Tongue (tissue), 2 donors: ENCODE results near the gene ASS1. TPM values are rescaled to one million over a fixed set of nuclear protein-coding genes. Genes with fewer than 3 reads are reported as not detected.
"Not testable (repeated sequence)": the region's sequence is repeated elsewhere in the genome, so short reads cannot be mapped to it uniquely, and the experiment has no call there.

Experiments used
- DNase-seq: peaks from one replicate; pipeline ENCODE4 v3.0.0-alpha.2; 2015
- total RNA-seq: library from RNA; depleted of rRNA; stranded (reverse); fragments of >200 nt; gene quantifications from one replicate; pipeline ENCODE4 v1.2.3, GENCODE V29; 2014

Gene ASS1
- total RNA-seq, 1 donor from 2014 or later: 74.5 TPM

DNA sequence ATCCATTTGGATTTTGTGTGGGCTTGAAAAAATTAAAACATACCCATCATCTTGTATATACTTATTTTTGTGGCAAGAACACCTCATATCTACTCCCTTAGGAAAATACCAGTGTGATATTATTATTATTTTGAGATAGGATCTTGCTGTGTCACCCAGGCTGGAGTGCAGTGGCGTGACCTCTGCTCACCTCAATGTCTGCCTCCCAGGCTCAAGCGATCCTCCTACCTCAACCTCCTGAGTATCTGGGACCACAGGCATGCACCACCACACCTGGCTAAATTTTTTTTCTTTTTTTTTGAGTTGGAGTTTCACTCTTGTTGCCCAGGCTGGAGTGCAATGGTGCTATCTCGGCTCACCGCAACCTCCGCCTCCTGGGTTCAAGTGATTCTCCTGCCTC is 10.1 kb upstream of the ASS1 start:
- DNase-seq: not testable (repeated sequence)

GRCh38 chr9:130437011-130437789 is 7.6 kb upstream of the ASS1 start:
- no peak for DNase-seq

- DNase-seq: no peak
Measured at GRCh38 chr9:130438382-130438981, 6.3 kb upstream of the ASS1 start.

GRCh38 chr9:130441031-130441430 is 3.7 kb upstream of the ASS1 start:
- no peak for DNase-seq

GRCh38 chr9:130442746-130443455 is 1.9 kb upstream of the ASS1 start:
- no peak for DNase-seq

- DNase-seq: no peak
Measured at GRCh38 chr9:130443456-130443801, 1.3 kb upstream of the ASS1 start.

DNA sequence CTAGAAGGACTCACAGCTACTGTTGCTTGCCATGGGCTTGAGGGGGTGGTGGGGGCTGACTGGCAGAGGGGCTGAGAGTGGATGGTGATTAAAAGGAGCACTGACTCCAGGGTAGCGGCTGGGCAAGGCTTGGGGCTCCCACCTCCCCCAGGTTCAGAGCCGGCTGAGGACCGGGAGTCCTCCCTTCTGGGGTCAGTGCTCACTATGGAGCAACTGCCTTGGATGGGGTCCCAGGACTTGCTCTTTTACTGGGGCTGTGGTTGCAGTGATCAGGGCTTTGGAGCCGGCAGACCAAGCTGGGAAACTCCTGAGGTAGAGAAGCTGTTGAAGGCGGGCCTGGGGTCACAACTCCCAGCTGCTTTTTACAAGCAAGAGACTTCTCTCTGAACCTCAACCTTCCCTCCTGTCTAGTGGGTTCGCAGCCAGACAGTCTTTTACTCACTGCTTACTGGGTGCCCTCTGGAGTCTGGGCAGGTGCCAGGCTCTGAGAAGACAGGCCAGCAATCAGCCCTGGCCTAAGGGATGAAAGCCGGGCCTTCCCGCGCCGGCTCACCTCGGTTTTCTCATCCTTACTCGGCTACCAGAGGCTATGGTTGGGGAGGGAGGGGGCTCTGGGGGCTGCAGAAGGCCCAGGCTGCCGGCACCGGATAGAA is 795 bp upstream of the ASS1 start:
- DNase-seq: no peak

DNA sequence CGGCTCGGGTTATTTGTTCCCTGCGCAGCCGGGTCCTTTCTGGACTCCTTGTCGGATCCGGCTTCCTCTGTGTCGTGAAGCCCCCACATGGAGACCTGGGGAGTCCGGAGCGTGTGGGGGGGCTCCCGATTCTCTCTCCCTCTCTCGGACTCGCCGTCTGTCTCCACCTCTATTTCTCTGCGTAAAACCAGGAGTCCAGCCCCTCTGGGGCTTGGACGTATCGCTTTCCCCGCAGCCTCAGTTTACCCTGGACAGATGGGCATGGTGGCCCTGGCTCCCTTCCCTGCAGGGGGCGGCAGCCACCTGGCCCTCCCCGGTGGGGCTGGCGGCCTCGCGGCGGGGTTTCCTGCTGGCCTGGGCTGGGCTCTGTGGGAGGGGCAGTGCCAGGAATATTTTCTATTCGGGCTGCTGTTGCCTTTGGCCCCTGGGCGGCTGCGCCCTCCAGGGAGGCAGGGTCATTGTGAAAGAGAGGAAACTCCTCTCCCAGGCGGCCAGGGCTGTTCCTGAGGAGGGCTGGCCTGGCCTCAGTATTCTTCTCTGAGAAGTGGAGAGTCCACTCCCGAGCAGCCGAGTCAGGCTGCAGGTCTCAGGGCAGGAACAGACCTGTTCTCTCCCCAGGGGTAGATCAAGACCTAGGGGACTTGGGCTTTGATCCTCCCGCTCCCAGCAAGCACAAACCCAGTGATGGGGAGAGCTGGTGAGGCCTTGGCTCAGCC is 665 bp downstream of the ASS1 start:
- no peak for DNase-seq

GRCh38 chr9:130446101-130446861 is 1.5 kb downstream of the ASS1 start:
- DNase-seq: peak; percentile 84

DNA sequence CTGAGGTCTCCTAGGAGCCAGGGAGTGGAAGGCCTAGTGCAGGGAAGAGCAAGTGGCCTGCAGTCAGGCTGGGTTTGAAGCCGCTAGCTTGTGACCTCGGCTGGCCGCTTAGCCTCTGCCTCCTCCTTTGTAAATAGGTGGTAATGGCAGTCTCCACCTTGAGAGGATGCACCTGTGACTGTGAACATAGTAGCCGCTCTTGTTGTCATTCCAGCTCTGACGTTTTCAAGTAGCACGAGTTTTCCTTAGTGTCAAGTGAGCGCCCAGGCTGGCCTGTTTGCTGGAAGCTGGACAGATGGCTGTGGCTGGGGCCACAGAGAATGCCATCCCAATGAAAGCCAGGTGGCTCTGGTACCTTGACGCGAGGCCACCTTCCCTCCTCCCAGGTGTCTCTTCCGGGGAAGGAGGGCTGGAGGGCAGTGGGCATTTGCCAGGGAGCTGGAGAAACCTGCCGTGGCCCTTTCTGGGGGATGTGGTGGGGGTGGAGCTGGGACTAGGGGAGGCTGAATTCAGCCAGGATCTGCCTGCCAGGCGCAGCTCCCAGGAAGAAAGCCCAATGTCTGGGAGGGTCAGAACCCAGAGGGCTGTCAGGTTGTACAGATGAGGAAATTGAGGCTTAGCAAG is 2.5 kb downstream of the ASS1 start:
- no peak for DNase-seq

- DNase-seq: no peak
Measured at GRCh38 chr9:130448035-130448624, 3.4 kb downstream of the ASS1 start.

- DNase-seq: no peak
Measured at GRCh38 chr9:130448771-130449603, 4.2 kb downstream of the ASS1 start.

DNA sequence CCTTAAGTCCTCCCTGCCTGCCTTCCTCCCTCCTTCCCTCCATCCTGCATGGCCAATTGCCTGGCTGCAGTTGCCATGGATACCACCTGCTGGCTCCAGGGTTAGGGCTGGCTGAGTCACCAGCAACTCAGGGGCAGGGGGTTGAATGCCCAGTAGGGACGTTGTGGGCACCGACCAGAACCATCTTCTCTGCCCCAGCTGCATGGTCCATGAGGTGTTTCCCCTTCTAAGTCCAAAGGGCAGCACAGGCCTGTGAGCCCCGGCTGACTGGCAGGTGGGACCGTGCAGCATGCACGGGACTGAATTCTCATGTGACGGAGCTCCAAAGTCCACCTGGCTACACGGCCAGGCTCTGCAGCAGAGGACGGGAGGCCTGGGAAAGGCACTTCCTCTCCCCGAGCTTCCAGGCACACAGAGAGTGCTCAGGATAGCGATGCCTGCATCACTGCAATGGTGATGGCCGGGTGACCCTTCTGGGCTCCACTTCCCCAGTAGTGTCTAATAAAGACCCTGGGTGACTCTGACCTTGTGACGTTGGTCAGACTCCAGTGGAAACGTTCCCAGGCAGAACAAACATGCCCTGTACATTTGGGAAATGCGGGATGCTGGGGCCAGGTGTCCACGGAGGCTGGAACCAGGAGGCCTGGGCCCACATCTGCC is 5.7 kb downstream of the ASS1 start:
- DNase-seq: no peak

DNA sequence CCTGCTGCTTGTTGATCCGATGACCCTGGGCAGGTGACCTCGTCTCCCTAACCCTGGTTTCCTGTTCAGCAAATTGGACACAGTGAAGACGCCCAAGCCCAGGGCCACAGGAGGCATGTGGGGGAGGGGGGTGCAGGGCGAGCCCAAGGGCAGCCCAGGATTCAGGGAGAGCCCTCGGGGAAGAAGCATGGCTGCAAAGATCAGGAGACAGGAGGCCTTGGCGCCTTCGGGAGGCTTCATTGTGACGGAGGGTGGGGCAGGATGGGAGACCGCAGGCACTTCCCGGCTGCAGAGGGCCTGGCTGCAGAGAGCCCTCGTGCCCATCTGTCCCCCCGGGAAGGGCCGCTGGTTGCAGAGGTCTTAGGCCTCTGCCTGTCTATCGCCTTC is 6.2 kb downstream of the ASS1 start:
- DNase-seq: no peak

DNA sequence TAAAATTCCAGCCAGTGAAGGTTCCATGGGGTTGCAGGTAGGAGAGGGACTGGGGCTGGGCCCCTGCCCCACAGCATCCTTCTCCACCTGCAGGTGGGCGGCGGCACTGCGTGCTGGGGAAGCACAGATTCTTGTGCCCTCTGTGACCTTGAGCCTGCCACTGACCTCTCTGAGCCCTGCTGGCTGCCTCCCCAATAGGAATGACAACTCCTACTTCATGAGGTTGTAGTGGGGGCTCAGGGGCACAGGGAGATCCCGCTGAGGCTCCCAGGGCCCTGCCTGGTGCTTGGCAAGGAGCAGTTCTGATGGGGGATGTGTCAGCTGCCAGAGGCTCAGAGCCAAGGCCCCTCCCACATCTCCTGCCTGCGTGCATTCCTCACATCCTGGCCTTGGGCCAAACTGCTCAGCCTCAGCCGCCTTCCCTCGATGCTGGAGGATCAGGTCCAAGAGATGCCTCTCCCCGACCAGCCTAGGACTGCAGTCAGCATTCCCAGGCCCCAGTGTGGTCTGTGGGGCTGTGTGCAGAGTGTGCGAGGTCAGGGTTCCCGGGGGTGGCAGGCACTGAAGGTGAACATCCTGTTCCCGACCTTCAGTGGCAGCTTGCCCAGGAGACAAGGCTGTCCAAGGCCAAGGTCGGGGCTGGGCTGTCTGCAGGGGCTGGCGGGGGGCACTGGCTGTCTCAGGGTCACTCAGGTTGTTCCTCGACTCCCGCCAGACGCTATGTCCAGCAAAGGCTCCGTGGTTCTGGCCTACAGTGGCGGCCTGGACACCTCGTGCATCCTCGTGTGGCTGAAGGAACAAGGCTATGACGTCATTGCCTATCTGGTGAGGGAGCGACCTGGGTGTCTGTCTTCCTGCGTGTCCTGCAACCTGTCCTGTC is 7.0 kb downstream of the ASS1 start:
- DNase-seq: peak; percentile 97

DNA sequence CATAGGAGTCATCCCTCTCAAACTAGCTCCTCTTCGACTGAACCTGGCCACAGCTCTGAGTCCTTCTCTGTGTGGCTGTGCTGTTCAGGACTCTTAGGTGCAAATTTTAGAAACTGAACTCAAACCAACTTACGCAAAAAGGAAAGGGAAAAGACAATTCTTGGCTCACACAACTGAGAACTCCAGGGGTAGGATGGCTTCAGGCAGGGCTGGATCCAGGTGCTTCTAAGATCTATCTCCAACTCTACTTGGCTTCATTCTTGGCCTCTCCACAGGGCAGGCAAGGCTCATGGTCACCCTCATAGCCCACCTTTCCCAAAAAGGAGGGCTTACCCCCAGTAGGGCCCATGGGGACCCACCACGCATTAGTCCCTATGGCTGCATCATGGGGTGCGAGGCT is 8.1 kb downstream of the ASS1 start:
- DNase-seq: no peak

GRCh38 chr9:130453487-130453886 is 8.7 kb downstream of the ASS1 start:
- DNase-seq: peak; percentile 65
